AG09319 (cell line): Measurements from ENCODE around the gene ERH.
A peak's percentile ranks its signal among the peaks of the same experiment; 100 is the strongest.

Source experiments
- DNase-seq: peaks from one replicate; pipeline ENCODE4 v3.0.0-alpha.2; 2010; ENCODE audit warnings: low read depth; ENCODE audit errors: extremely low read depth
- TF ChIP-seq, protein P1 (sequence below): IDR thresholded peaks from 2 replicates; pipeline ENCODE4 v1.5.1; 2011; ENCODE audit warnings: low read depth, mild to moderate bottlenecking, inconsistent platforms, low read length, moderate library complexity

The ERH gene

DNA sequence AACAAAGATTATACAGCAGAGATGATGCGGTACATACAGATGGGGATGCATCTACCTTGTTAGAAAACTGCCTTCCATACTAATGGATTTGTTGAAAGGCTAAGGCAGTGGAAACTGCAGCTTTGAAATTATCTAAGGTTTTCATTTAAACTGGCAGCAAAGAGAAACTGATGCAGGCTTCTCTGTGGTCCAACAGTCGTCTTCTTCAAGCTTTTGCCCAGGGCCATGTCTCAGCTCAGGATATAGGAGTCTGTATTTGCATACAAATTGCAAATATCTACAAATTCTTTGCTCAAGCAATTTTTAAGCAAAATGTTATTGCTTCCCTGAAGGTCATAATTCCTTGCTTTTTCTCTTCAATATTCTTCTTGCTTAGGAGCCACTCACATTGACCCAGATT is 33.7 kb downstream of the ERH start:
- TF ChIP-seq, protein P1, sequence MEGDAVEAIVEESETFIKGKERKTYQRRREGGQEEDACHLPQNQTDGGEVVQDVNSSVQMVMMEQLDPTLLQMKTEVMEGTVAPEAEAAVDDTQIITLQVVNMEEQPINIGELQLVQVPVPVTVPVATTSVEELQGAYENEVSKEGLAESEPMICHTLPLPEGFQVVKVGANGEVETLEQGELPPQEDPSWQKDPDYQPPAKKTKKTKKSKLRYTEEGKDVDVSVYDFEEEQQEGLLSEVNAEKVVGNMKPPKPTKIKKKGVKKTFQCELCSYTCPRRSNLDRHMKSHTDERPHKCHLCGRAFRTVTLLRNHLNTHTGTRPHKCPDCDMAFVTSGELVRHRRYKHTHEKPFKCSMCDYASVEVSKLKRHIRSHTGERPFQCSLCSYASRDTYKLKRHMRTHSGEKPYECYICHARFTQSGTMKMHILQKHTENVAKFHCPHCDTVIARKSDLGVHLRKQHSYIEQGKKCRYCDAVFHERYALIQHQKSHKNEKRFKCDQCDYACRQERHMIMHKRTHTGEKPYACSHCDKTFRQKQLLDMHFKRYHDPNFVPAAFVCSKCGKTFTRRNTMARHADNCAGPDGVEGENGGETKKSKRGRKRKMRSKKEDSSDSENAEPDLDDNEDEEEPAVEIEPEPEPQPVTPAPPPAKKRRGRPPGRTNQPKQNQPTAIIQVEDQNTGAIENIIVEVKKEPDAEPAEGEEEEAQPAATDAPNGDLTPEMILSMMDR, result no peak
- no peak for DNase-seq

DNA sequence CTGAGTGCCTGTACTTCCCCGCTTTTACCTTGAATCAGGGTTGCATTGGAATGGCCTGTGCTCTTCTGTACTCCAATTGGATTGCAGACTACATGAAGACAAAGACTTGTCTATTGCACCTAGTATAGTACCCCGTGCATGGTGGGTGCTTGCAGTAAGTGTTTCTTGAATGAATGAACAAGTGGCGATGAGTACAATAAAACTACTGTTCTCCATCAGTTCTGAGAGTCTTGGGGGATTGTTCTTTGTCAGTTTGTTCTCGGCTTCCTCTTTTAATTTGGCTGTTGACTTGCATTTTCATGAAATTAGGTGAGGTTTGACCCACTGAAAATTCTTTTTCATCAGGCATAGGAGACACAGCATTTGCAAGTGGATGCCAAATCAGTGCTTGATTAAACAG is 34.1 kb downstream of the ERH start:
- DNase-seq, result no peak
- TF ChIP-seq, protein P1, result no peak

DNA sequence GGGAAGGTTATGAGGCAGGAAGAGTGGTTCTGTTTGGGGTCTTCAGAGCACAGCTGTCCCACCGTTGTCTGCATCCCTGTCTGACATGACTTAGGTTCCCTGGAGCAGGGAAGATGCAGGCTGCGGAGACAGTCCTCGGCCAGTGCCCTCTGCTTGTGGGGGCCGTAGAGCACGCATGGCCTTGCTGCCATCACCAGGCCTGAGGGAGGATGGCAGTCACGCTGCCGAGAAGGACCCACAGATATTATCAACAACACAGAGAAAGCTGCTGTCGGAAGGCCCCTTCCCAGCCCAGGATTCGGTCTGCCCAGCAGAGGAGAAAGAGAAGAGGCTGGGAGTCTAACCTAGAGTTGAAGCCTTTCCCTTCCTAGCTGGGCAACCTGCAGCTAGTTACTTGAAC is 35.0 kb downstream of the ERH start:
- TF ChIP-seq, protein P1, result peak; percentile 85
- DNase-seq, result peak; percentile 29

DNA sequence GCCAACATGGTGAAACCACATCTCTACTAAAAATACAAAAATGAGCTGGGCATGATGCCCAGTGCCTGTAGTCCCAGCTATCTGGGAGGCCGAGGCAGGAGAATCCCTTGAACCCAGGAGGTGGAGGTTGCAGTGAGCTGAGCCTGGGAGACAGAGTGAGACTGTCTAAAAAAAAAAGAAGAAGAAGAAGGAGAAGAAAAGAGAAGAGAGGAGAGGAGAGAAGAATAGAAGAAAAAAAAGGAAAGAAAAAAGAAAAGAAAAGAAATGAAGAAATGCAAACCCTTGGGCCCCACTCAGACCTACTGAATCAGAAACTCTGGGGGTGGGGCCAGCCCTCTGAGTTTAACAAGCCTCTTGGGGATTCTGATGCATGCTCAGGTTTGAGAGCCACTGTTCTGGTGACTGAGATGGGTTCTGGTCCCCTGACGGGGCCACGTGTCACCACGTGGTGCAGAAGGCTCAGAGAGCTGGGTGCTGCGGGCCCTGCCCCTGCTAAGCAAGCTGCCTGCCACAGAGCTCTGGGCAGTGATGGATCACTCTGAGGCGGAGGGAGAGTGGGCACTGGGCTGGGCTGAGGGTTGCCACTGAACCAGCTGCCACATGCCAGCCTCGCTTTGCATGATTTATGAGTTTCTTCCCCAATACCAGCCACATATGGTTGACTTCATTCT is 37.5 kb downstream of the ERH start:
- no peak for DNase-seq
- TF ChIP-seq, protein P1, result no peak

DNA sequence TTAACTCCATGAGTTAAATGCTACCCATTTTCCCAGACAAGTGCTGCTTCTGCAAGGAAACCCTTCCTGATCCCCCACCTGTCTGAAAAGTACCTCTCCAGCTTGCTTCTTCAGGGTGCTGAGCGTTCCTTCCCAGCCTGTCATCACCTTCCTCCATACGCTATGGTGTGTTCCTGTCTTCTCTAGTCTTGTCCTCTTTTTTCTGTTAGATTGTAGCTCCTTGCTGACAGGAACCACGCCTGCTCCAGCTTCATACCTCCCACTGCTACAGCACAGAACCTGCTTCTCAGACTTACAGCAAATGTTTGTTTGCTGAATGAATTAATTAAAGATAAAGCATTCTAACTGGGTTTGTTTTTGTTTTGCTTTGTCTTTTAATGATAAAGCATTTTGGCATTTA is 39.1 kb downstream of the ERH start:
- TF ChIP-seq, protein P1, result no peak
- DNase-seq, result no peak

DNA sequence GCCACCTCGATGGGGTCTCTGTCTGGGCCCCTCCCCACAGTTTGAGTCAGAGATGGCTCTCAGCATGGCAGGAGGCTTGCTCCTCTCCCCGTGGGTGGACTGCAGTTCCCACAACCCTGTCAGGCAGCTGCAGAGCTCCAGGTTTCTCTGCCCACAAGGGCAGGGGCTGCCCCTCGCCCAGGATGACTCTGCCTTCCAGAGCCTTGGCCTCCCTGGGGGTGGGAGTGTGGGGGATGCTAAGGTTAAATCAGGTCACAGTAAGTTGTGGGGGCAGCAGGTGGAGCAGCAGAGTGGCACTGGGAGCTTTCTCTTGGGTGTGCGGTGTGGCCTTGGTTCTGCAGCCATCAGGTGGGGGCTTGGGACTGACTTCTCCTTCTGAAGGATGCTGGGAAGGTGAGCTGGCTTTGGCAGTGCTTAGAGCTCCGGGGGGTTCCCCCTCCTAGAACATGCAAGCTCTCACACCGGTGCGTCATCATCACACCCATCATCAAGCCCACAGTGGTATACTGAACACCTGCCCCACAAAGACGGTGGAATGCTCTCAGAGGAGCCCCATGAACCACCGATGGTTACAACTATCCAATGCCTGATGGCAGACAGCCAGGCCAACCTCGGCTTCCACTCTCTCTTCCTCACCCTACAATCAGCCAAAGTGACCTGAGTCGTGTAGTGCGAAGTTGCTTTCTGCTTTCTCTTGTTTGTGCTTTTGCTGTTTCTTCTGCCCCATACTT is 39.7 kb downstream of the ERH start:
- TF ChIP-seq, protein P1, result no peak
- no peak for DNase-seq

DNA sequence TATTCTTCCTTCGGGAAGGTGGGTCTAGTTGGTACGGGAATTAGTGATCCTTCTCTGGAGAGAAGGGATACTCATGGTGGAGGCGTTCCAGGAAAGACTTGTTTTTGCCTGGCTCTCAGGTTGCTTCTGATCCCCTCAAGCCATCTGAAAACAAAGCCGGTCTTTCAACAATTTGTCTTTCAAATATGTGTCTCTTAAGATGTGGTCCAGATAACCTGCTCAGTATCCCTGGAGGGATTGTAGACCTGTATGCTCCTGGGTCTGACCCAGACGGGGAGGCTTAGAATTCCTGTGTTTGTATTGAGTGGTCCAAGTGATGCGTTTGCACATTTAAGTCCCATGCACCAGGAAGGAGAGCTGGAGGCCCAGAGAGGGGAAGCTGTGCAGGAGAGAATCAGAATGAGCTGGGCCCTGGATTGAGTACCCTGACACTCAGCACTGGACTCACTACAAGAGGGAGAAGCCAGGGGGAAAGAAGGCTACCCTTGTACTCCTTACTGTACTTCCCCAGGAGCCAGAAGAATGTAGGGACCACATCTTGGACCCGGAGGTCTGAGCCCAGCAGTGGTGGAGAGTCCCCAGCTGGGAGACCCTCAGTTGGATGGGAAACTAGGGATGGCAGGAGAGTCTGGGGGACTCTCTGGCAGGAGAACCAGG is 40.4 kb downstream of the ERH start:
- TF ChIP-seq, protein P1, result no peak
- DNase-seq, result no peak
